ENCODE data around the gene RAB22A. TPM values are rescaled to one million over a fixed set of nuclear protein-coding genes. Genes with fewer than 3 reads are reported as not detected.

The RAB22A gene
- total and polyA plus RNA-seq, 2 of the 4 experiments (the other 2 are of a cell fraction): 8.2 to 8.4 TPM

DNA sequence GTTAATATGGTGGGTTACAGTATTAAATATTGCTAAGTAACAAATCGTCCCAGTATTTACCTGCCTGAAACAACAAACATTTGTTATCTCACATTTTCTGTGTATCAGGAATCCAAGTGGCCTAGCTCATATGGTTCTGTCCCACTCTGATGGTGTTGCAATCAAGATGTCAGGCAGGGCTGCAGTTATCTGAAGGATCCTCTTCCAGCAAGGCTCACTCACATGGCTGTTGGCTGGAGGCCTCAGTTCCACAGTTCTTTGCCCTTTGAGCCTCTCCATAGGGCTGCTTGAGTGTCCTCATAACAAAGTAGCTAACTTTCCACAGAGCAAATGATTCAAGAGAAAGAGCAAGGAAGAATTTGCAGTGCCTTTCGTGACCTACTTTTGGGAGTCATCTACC, 17.7 kb downstream of the RAB22A start:
- DNase-seq: no peak
- peaks cover 53% of the 10 kb centered on the region for H4K20me1 ChIP-seq (ENCODE audit: insufficient read depth, low read length)

More for the DNA sequence above, 17.7 kb downstream of the RAB22A start:
- peak; percentile 44 for ATAC-seq (ENCODE audit: low read depth)
- ChIA-PET POLR2A (ENCODE audit: unreplicated experiment) (no interaction called here), CTCF (no interaction called here)
- in situ Hi-C loops (cut with MboI; ENCODE audit: low sequenced_read_pairs) (no loop called here), dilution Hi-C loops (cut with HindIII; ENCODE audit: low sequenced_read_pairs, unreplicated experiment) (no loop called here), intact Hi-C loops (cut with micrococcal nuclease) (loop anchor here (5.0 kb wide), 1 partner anchor 50 kb away; no protein-coding TSS in a partner anchor)
- H3K9me1 ChIP-seq (ENCODE audit: insufficient read depth, low read length): peaks cover 10% of the 10 kb centered on the region; the same call in 1 of the 2 replicates
- H3K4me3 ChIP-seq (ENCODE audit: insufficient read depth, low read depth, low read length): no peak overlapping the region
- no peak overlapping the region for H3K27ac ChIP-seq (ENCODE audit: insufficient read depth, low read length)
- BruUV-seq (replicated peaks): no TSS peak
- no peak overlapping the region for H2AFZ ChIP-seq (replicated peaks; ENCODE audit: low read length, poor library complexity)
- no peak overlapping the region for H3K4me2 ChIP-seq (ENCODE audit: low read depth, low read length)
- H4K5ac ChIP-seq (ENCODE audit: low read depth, low read length): no peak overlapping the region
- H2BK15ac ChIP-seq (ENCODE audit: low read depth, low read length): no peak overlapping the region
- H2AK9ac ChIP-seq (replicated peaks; ENCODE audit: low read depth, low read length, poor library complexity): peak overlapping the region; percentile 57
- H3K14ac ChIP-seq (replicated peaks; ENCODE audit: low read depth, low read length): no peak overlapping the region
- no peaks in the 10 kb centered on the region for H3K9me3 ChIP-seq (ENCODE audit: control insufficient read depth, insufficient read depth, low read length)
- H2BK5ac ChIP-seq (ENCODE audit: low read depth, low read length, poor library complexity, severe bottlenecking): no peak overlapping the region
- peaks cover 17 to 67% of the 10 kb centered on the region in 2 experiments for H3K79me1 ChIP-seq (ENCODE audit: low read depth in 1 of 2, low read length in 2 of 2)
- no peak overlapping the region for H2BK20ac ChIP-seq (ENCODE audit: low read depth, low read length)
- no peak overlapping the region for H2BK120ac ChIP-seq (ENCODE audit: low read depth, low read length)
- no peak overlapping the region for H3K18ac ChIP-seq (ENCODE audit: low read depth, low read length)
- no peak overlapping the region for H3K4ac ChIP-seq (ENCODE audit: low read depth, low read length)
- H3K9ac ChIP-seq (ENCODE audit: low read depth, low read length): no peak overlapping the region
- no peak overlapping the region for H3K56ac ChIP-seq (ENCODE audit: extremely low read depth, insufficient read depth, low read length)
- H4K8ac ChIP-seq (ENCODE audit: low read depth in 2 of 2, low read length in 2 of 2): no peak overlapping the region
- no peak overlapping the region for H4K91ac ChIP-seq (ENCODE audit: insufficient read depth, low read depth, low read length)
- TF ChIP-seq RCOR1 (IDR thresholded peaks at IDR 0.05; ENCODE audit: insufficient replicate concordance, low read length) (no peak), CEBPB (IDR thresholded peaks at IDR 0.05; ENCODE audit: low read depth, low read length) (peak; percentile 54), BHLHE40 (IDR thresholded peaks at IDR 0.05; ENCODE audit: low read depth, low read length) (no peak), MAFK (IDR thresholded peaks at IDR 0.05; ENCODE audit: low read depth, low read length) (no peak)
- H3K23ac ChIP-seq (ENCODE audit: low read depth, low read length): peak overlapping the region; percentile 38; the same call in 1 of the 2 replicates
- peaks cover 2% of the 10 kb centered on the region; the same call in 1 of the 2 replicates for H3K36me3 ChIP-seq (ENCODE audit: control insufficient read depth, insufficient read depth, low read length)
- no CpG with 5 or more reads among the region's 2 CpGs for WGBS, 2 experiments (ENCODE audit: extremely low coverage in 2 of 2, insufficient read length in 1 of 2)
- H2AK5ac ChIP-seq (ENCODE audit: low read depth, low read length): no peak overlapping the region
- peaks cover 5% of the 10 kb centered on the region; the same call in 1 of the 2 replicates for H3K4me1 ChIP-seq (ENCODE audit: control insufficient read depth, insufficient read depth, low read length)
- no peaks in the 10 kb centered on the region for H3K27me3 ChIP-seq (ENCODE audit: control insufficient read depth, insufficient read depth, low read length)

Data from IMR-90 (cell line).